ENCODE data around the gene ZNF512B.

ZNF512B gene

GRCh38 chr20:63947638-63948456 lies 21.9 kb downstream of the ZNF512B start:
- no peak for DNase-seq

- DNase-seq: no peak
Observed at GRCh38 chr20:63946986-63947637, 22.6 kb downstream of the ZNF512B start.

DNA sequence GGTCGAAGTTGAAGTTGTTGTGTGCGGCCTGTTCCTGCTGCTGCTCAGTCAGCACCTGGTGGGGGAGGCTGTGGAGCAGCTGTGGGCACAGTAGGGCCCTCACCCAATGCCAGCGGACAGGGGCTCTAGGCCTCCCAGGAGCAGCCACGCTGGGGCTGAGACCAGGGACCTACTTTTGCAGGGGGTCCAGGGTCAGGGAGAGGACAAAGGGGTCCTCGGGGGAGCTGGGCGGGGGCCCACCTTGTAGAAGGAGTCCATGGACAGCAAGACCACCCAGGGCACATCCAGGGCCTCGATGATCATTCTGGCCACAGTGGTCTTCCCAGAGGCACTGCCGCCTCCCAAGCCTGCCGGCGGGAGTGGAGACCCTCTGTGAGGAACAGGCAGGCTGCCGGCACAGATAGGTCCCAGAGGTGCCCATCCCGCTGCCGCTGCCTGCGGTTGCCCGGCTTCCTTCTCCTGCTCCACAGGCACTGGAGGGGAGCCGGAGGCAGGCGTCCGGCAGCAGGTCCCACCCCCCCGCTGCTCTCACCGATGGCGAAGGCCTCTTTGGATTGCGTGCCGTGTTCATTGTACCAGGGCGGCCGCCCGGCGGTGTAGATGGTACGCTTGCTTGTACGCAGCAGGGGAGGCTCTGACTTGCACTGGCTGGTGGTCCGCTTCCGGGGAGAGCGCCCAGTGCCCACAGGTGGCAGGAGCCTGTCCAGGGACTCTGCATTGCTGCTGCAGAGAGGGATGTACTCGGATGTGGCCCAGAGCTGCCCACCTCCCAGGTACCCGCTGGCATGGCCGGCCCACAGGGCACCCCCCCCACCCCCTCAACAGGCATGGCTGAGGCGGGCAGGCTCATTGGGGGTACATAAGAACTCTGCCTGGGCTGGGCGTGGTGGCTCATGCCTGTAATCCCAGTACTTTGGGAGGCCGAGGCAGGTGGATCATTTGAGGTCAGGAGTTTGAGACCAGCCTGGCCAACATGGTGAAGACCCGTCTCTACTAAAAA lies 23.5 kb downstream of the ZNF512B start:
- no peak for DNase-seq

GRCh38 chr20:63945031-63945658 lies 24.6 kb downstream of the ZNF512B start:
- no peak for DNase-seq

GRCh38 chr20:63944078-63944941 lies 25.4 kb downstream of the ZNF512B start:
- DNase-seq: no peak

- no peak for DNase-seq
Observed at GRCh38 chr20:63943808-63944077, 26.0 kb downstream of the ZNF512B start.

DNA sequence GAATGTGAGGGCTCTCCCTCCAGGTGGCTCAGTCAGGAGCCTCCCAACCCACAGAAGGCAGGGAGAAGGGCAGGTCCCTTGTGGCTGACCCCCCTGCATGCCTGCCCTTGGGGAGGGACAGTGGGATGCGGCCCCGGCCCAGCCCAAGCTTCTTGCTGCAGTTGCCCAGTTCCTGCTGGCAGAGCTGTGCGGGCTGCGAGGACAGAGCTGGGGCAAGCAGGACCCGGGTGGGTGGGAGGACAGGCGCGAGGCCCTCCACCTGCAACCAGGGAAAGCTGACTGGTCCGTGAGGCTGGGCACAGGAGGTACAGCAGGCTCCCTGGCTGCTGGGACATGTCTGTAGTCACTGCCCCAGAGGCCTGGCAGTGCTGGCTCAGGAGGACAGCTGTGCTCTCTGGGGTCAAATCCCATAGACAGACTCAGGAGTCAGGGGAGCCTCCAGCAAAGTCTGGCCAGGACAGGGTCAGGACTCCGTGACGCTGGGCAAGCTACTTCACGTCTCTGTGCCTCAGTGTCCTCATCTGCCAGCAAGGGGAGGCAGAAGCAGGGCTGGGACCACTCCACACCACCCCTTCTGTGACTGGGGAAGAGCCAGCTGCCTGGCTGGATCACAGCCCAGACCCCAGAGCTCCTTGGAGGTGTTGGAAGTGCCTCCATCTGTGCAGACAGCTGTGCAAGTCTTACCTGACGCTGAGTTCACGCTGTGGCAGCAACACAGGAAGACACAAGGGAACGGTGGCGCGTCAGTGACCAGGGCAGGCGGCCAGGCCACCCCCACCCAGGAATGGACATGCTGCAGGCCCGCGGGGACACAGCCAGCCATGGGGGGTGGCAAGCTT lies 26.5 kb downstream of the ZNF512B start:
- no peak for DNase-seq

DNA sequence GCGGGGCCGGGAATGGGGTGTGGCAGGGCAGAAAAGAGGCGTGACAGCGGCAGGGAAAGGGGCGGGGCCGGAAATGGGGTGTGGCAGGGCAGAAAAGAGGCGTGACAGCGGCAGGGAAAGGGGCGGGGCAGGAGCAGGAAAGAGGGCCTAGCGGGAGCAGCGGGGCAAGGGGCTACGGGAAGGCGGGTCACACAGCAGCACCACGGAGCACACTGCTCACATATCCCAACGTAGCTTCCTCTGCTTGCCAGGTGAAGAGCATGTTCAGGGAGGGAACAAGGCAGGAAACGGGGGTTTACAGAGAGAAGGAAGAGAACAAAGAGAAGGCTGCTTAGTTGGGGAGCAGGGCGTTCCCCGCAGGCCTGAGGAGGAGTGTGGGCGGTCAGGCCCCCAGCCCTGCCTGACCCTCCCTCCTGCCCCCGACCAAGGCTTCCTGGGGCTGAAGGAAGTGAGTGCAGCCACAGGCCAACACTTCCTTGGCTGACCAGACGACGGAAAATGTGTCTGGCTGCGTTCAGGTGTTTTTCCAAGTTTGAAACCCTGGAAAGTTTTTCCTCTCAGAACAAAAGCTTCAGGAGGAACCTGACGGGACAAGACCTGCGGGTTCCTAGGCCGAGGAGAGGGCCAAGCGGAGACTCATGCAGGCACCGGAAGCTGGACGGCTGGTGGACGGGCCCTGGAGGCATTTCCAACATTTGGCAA lies 27.3 kb downstream of the ZNF512B start:
- DNase-seq: no peak

GRCh38 chr20:63941282-63942081 lies 28.2 kb downstream of the ZNF512B start:
- peak; percentile 42 for DNase-seq

DNA sequence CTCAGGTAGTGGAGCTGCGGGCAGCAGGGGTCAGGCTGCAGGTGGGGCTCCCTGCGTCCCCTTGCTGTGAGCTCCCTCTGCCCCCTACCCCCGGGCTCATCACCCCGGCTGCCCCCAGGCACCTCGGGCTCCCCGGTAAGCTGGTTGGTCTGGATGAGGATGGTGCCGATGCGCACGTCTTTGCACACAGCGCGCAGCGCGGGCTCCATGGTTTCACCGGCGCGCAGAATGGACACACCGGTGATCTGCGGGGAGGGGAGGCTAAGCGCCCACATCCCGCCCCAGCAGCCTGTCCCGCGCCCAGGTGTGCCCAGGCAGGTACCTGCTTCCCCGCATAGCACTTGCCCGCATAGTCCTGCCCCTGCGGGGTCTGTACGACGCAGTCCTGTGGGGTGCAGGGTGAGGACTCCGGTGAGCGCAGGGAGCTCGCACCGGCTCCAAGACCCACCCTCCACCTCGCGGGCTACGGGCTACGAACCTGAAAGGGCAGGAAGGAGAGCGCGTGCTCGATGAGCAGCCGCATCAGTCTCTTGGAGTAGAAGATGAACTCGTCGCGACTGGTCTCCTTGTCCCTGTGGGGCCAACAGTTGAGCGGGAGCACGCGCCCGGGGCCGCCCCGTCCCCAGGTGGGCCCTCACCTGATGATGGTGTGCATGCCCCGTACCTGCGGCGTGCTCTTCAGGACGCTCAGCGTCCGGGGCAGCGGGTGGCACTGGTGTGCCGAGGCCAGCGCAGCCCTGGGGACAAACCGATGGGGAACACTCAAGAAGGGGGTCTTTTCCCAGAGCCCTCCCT lies 29.1 kb downstream of the ZNF512B start:
- no peak for DNase-seq

GRCh38 chr20:63940071-63940471 lies 29.7 kb downstream of the ZNF512B start:
- DNase-seq: no peak

DNA sequence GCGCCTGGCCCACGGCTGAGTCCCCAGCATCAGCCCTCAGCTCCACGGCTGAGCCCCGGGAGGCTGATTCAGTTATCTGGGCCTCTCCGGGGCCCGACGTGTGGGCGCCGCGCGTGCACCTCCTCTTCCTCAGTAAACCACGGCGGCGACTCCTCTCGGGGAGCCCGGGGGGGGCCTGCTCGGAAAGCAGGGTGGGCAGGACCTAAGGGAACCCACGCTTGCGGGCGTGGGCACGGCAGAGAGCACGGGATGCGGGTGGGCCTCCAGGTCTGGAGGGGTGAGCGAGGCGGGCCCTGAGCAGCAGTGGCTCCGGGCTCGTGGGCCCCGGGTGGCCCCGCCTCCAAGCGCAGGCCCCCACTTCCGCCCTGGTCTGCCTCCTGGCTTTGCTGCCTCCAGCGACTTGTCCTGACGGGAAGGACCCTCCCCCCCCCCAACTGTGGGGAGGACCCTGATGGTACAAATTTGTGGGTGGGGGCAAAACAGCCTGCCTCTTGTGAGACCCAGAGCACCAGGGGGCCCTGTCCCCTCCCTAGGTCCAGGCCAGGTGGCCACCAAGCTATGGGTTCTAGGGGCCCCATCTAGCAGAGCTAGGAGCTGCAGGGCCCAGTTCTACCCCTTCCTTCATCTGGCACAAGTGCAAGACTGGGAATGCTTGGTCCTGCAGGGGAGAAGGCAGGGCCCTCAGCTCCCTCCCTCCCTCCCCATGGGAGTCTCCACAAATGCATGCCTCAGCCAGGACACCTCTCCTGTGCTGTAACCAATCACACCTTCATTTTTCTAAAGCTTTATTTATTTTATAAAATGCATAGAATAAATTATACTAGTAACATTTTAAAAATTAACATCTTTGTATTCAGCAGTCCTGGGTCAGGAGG lies 30.4 kb downstream of the ZNF512B start:
- DNase-seq: no peak

DNA sequence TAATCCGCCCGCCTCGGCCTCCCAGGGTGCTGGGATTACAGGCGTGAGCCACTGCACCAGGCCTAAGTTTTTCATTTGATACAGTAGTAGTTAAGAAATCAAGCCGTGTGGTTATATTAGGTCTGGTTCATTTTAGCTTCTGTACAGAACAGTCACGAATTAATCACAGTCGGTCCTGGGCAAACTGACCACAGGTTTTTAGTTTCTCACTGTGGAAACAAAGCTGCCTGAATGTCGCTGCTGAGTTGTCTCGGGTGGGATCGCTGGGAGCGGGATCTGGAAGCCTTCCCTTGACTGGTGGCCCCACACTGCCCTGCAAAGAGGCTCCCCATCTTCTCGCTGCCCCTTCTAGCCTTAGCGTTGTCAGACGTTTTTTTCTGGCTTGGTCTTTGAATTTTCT lies 32.1 kb downstream of the ZNF512B start:
- no peak for DNase-seq

GRCh38 chr20:63935447-63935846 lies 34.3 kb downstream of the ZNF512B start:
- no peak for DNase-seq

DNA sequence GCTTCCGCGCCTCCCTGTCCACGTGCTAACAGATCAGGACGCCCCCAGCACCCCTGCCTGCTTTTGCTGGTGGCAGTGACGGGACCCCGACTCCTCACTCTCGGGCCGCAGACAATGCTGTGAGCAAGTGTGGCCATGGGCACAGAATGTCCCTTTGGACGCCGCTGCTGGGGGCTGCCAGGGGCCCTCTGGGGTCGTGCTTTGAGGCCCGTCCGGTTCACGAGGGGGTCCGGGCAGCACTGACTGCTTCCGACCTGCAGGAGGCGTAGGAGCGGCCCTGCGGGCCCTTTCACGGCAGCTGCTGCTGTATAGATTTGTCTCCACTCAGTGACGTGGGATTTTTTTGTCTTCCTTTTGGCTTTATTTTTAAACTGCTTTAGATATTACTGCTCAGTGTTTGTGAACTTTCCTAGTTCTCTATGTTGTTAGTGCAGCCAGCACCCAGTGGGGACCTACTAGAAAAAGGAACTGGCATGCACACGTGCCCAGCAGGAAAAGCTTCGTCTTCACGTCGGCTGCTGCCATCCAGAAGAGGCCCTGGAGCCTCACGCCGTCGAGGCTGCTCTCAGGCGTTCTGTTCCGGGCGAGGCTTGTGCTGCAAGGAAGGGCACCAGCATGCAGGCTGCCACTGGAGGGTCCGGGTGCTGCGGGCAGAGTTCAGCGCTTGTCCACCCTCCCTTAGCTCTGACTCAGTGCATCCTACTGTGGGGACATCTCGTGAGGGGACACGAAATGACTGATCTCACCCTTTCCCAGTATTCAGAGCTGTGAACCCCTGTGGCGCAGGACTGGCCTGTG lies 35.3 kb downstream of the ZNF512B start:
- DNase-seq: no peak

DNA sequence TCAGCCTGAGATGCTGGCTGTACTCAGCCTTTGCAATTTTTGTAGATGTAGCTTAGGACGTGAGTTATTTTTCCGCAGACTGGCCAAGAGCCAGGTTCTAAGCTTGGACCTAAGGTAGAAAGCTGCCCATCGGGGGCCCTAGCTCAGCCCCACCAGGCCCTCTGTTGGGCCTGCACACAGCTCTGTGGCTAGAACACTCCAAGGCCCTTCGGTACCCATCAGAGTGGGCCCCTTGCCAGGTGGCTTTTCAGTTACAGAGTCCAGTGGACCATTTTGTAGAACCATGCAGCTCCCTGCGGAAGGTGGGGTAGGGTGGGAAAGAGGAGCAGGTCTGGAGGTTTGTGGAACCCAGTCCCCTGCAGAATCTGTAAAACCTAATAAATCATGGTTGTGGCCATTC lies 36.1 kb downstream of the ZNF512B start:
- no peak for DNase-seq
